Measurements from ENCODE around the gene EDN1. TPM values are rescaled to one million over a fixed set of nuclear protein-coding genes. Genes with fewer than 3 reads are reported as not detected.

EDN1 gene
- total and polyA plus RNA-seq, 10 of the 15 experiments (the other 5 are each of a cell fraction or from before 2014, with no cell fraction given), result 2.0 to 6.6 (median 3.1) TPM

GRCh38 chr6:12243169-12243568 is 47.0 kb upstream of the EDN1 start:
- Histone ChIP-seq H3K4me1 (ENCODE audit: control insufficient read depth, insufficient read depth, low read length) (no peaks in the 10 kb centered on the region), H2AFZ (ENCODE audit: control insufficient read depth, low read depth, low read length) (no peak overlapping the region), H3K79me2 (ENCODE audit: control insufficient read depth, insufficient read depth, low read length) (no peaks in the 10 kb centered on the region), H3K27me3 (replicated peaks in 1 of 2; ENCODE audit: control insufficient read depth in 2 of 2, insufficient read depth in 2 of 2, low read length in 1 of 2) (no peaks in the 10 kb centered on the region), H3K4me3 (no peak overlapping the region), H3K4me2 (ENCODE audit: control insufficient read depth, insufficient read depth) (no peak overlapping the region), H4K20me1 (ENCODE audit: control insufficient read depth, insufficient read depth) (no peaks in the 10 kb centered on the region), H3K9me3 (replicated peaks; ENCODE audit: control insufficient read depth, insufficient read depth, low read length) (no peaks in the 10 kb centered on the region), H3K27ac (ENCODE audit: control insufficient read depth, insufficient read depth) (no peak overlapping the region), H3K9ac (ENCODE audit: control insufficient read depth, insufficient read depth, low read length) (no peak overlapping the region), H3K36me3 (ENCODE audit: control insufficient read depth in 2 of 2, insufficient read depth in 2 of 2, low read length in 1 of 2) (no peaks in the 10 kb centered on the region)
- WGBS (ENCODE audit: insufficient coverage, insufficient replicate concordance, low lambda C conversion rate, missing lambda C conversion rate), result 60% methylated on average over 2 of the region's 2 CpGs
- ATAC-seq (no peak), FAIRE-seq (no peak), DNase-seq (ENCODE audit: low read depth, low spot score) (no peak)
- in situ Hi-C loops (cut with MboI) (no loop called here), intact Hi-C loops (cut with micrococcal nuclease; ENCODE audit: unreplicated experiment) (no loop called here)
- TF ChIP-seq NR2F1 (conservative IDR thresholded peaks at IDR 0.05) (no peak), HDAC2 (IDR thresholded peaks at IDR 0.05) (no peak), ZNF687 (IDR thresholded peaks at IDR 0.05) (no peak), SMARCA5 (IDR thresholded peaks at IDR 0.05) (no peak), HCFC1 (IDR thresholded peaks at IDR 0.05; ENCODE audit: low read length) (no peak)
- BruUV-seq (replicated peaks), result no TSS peak
- CTCF ChIA-PET, result no interaction called here
- POLR2A ChIA-PET, result no interaction called here
- RAD21 ChIA-PET (ENCODE audit: unreplicated experiment), result no interaction called here
- SMC1A ChIA-PET (ENCODE audit: uncharacterized antibody, unreplicated experiment), result interaction anchor here (0.5 to 1.2 kb wide), 3 partner anchors 10 to 284 kb away, joined by 3 to 5 read pairs (median 4); partner anchors contain the start of gene EDN1
